Measurements from ENCODE around the gene ASB7.
"Not testable (repeated sequence)": the region's sequence is repeated elsewhere in the genome, so short reads cannot be mapped to it uniquely, and the experiment has no call there.

The ASB7 gene

GRCh38 chr15:100602064-100602822 lies at the start of gene ASB7, which contains the start of gene LINS1:
TSS of gene ASB7 (plus strand) at chr15:100602589. CDS start at chr15:100612217, 9,628 bp downstream.
TSS of gene LINS1 (minus strand) at chr15:100602184. CDS start at chr15:100580842, 21,342 bp downstream.
- peak; percentile 100 for DNase-seq (ENCODE audit: low read depth)

DNA sequence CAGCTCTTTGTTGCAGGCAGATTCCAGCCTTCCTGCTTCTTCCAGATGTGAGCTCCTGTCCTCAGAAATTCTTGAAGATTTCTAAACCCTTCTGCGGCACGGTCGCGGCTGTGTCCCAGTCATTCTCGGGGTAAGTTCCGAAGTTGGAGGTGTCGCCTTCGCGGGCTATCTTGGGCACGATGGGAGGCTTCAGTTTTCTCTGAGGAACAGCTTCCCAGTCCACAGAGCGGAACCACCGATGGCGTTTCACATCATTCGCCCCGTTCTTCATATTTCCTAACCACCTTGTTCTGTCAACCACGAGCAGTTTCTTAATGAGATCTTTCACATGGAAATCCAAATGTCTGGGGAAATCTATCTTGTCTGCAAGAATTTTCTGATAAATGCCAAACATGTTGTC lies 48.9 kb upstream of the ASB7 start:
- DNase-seq (ENCODE audit: low read depth), result no peak

DNA sequence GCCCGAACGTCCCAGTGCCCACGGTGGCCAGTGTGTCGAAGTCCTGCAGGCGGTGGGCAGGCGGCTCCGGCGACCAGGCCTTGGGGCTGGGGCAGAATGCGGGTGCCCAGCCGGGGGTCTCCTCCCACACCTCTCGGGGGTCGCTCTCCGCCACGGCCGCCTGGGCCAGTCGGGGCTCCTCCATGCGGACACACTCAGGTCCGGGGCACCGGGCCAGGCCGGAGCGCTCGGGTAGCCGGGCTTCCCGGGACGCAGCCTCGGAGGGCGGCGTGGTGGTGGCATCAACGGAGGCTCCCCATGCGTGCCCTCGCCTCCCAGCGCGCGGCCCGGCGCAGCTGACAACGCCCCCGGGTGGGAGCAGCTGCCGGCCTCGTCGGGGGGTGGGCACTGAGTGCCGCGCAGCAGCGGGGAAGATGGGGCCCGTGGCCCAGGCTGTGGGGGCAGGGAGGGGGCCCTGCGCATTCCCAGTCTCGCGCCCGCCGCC lies 43.6 kb upstream of the ASB7 start:
- DNase-seq (ENCODE audit: low read depth), result no peak

DNA sequence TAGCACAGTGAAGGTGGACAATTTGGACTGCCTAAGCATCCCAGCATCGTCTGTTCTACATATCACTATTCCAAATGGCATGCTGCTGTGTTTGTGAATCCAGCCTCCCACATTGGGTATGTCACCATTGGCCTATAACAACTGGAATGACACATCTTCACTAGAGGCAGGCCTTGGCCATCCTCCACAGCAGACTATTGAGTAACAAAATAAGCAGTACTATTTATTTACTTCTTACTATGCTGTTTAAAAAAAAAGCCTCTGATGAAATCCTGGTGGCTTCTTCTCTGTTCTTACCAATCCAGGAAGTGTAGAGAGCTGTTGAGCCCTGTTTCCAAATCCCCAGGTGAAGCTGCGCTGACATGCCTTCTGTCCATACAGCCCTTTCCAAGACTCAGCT lies 43.1 kb upstream of the ASB7 start:
- DNase-seq (ENCODE audit: low read depth), result peak; percentile 39

DNA sequence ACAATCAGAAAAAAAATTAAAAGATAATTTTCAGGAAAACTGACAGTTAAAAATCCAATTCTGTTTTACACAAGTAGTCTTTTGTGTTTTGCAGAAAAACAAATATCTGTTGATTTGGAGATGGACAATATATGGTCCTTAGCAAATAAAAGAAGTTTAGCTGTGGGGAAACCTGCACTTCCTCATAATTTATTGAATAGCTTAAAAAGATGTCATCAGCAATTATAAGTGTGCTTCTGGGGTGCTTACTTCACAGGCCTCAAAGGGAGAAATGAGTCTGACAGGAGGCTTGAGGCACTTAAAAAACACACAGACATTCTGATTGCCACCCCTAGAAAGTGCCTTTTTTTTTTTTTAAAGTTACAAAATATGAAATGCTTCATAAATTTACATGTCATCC lies 42.1 kb upstream of the ASB7 start:
- no peak for DNase-seq (ENCODE audit: low read depth)

DNA sequence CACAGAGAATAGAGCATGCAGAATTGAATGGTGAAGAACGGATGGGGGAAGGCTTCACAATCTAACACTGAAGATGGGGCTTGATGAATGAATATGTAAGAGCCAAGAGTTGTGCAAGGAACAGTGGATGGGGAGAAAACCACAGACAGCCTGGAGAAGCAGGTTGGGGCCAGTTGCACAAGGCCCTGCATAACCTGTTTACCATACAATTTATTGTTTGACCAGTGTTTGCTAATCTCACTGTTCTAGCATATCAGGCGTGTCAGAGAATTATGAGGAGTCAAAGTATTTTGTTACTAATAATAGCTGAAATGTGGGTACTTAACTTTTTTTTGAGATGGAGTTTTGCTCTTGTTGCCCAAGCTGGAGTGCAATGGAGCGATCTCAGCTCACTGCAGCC lies 36.8 kb upstream of the ASB7 start:
- DNase-seq (ENCODE audit: low read depth), result no peak

GRCh38 chr15:100566850-100567628 lies 35.4 kb upstream of the ASB7 start:
- DNase-seq (ENCODE audit: low read depth), result no peak

- DNase-seq (ENCODE audit: low read depth), result no peak
Observed at GRCh38 chr15:100569391-100569790, 33.0 kb upstream of the ASB7 start.

DNA sequence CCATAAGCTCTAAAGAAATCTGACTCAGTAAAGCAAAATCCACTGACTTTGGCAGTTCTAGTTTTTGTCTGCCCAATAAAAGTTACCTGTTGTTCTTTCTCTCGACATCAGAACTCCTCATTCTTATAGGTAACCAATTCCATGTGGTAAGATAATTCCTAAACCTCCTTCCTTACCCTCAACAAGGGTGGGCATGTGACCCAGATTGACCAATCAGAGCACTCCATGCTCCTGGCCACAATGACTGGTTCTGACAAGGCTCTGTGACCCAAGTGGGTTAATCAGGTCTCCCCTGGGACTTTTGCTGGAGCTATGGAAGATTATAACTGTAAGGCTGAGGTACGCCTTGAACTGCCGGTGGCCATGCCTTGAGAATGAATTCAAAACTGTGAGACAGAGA lies 32.1 kb upstream of the ASB7 start:
- no peak for DNase-seq (ENCODE audit: low read depth)

- no peak for DNase-seq (ENCODE audit: low read depth)
Observed at GRCh38 chr15:100570735-100571313, 31.6 kb upstream of the ASB7 start.

GRCh38 chr15:100571592-100572167 lies 30.7 kb upstream of the ASB7 start:
- no peak for DNase-seq (ENCODE audit: low read depth)

- no peak for DNase-seq (ENCODE audit: low read depth)
Observed at GRCh38 chr15:100572362-100572983, 29.9 kb upstream of the ASB7 start.

DNA sequence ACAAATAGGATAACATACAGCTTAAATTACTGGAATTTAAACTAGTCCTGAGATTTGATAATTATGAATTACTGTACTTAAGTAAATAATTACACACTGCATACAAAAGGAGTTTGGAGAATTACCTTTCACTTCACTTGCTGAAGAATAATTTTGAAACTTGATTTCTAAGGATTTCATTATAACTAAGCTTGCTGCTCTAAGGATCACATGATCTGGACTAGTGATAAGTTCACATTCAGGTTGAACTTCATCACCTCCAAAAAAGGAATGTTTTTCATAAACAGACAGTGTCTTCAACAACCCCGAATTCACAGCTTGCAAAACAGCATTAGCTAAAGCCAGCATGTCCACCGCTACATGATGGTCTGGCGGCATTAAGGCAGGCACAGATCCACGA lies 28.9 kb upstream of the ASB7 start:
- no peak for DNase-seq (ENCODE audit: low read depth)

GRCh38 chr15:100580414-100580813 lies 22.0 kb upstream of the ASB7 start:
- no peak for DNase-seq (ENCODE audit: low read depth)

DNA sequence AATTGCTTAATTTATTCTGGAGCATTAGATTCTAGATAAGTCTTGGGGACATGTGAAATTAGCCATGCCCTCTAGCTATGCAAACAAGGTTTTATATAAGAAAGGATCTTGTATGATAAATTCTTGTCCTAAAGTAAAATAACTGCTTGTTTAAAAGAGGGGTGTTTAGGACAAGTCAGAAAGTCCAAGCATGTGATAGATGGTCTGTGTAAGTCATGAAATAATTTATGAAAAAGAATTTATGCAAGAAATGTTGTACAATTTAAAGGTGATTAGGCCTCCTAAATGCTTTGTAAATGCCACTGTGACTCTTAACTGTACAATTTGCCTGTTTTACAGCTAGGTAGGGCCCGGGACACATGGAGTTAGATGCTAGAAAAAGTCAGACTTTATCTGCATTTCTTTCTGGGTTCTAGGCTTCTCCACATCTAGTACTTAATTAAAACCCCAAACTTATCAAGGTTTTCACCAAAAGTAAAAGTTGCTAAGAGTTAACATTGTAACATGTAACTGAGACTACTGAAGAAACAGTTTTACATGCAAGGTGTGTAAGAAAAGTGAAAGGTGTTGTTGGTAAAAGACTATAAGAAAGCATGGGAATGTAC lies 13.6 kb upstream of the ASB7 start:
- DNase-seq (ENCODE audit: low read depth), result no peak

DNA sequence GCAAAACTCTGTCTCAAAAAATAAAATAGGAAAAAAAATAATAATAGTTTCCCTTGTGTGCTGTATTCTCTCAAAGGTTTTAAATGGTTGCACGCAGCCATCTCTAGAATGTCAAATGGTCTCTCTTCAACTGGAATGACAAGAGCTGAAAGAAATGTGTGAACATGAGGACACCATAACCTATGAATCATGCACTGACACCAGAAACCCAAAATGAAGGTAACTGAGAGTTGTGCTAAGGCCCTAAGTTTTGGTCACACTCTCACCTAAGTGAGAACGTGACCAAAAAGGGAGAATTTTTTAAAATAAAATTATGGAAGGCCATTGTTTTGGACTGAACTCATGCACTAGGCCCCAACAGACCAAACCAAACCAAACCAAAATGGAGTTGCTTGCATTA lies 11.2 kb upstream of the ASB7 start:
- DNase-seq (ENCODE audit: low read depth), result not testable (repeated sequence)

GRCh38 chr15:100591835-100592234 lies 10.6 kb upstream of the ASB7 start:
- no peak for DNase-seq (ENCODE audit: low read depth)

DNA sequence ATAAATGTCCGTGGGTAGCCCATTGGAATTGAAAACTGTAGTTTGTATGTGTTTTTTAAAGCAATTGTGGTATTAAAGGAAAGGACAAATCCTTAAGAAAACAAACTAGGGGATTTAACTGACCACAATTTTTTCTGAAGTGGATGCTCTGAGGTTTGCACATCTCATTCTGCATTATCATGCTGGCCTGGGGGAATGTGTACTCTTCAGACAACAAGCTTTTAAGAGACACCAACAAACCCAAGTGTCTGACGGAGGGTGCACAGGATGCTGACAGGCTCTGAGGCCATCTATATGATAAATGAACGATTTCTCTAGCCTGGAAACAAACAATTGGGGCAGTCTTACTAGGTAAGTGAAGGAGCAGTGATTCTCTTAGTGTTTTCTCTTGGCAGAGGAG lies 9.5 kb upstream of the ASB7 start:
- peak; percentile 12 for DNase-seq (ENCODE audit: low read depth)

GRCh38 chr15:100593431-100593830 lies 9.0 kb upstream of the ASB7 start:
- no peak for DNase-seq (ENCODE audit: low read depth)

GRCh38 chr15:100595964-100596363 lies 6.4 kb upstream of the ASB7 start:
- DNase-seq (ENCODE audit: low read depth), result no peak

- DNase-seq (ENCODE audit: low read depth), result no peak
Observed at GRCh38 chr15:100596792-100597191, 5.6 kb upstream of the ASB7 start.

DNA sequence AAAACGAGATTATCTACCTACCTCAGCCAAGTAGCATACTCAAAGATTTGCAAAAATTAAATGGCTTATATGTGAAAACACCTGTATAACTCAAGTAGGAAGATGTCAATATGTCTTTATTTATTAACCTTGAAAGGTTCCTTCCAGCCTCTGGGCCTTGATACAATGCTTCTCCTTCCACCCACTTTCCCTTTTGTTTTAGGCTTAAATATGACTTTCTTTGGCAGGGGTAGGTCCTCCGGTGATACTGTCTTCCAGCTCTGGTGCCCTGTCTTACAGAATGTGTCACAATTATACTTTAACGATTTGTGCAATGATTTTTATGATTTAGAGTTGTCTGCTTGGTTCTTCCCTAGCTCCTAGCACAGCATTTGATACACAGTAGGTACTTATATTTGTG lies 4.5 kb upstream of the ASB7 start:
- DNase-seq (ENCODE audit: low read depth), result no peak

Measured in fibroblast of the conjunctiva (primary cell).